HEK293 (cell line): ENCODE measurements around the gene EVI5.

ENCODE experiments used
- CTCF ChIA-PET: fragments of 350-600 bp; formaldehyde crosslinking; extraction: SDS; loops from one replicate; lab custom pipeline; 2021; ENCODE audit warnings: antibody characterized with exemption; lab: Yijun Ruan, JAX
- POLR2A ChIA-PET: fragments of 300-600 bp; formaldehyde crosslinking; extraction: SDS; loops from one replicate; lab custom pipeline; 2020; ENCODE audit warnings: antibody characterized with exemption, inconsistent platforms; lab: Yijun Ruan, JAX
- H3K27ac ChIP-seq: fragments of 200-500 bp; sonication (Bioruptor generic); 2 replicates; pipeline ENCODE4 v1.5.1; 2014; ENCODE audit warnings: low read depth, low read length, control low read depth, inconsistent platforms; ENCODE audit errors: extremely low read depth
- H3K36me3 ChIP-seq, 2 experiments: fragments of 200-500 bp in 1 of 2; sonication (Bioruptor generic) in 1 of 2; 1 replicate in 1 of 2; 2 replicates in 1 of 2; pipeline ENCODE4 v1.5.1; 2014 to 2017; ENCODE audit warnings: inconsistent platforms in 2 of 2, low read length in 2 of 2; ENCODE audit not compliant: control insufficient read depth in 2 of 2, insufficient read depth in 1 of 2
- H3K4me1 ChIP-seq: fragments of 200-500 bp; sonication (Bioruptor generic); 2 replicates; pipeline ENCODE4 v1.5.1; 2014; ENCODE audit warnings: mild to moderate bottlenecking, low read length, inconsistent platforms; ENCODE audit not compliant: control insufficient read depth, insufficient read depth
- H3K4me3 ChIP-seq: 2 replicates; pipeline ENCODE4 v1.5.1; 2011; ENCODE audit warnings: low read depth, mild to moderate bottlenecking, control low read depth, low read length, moderate library complexity
- H3K9me3 ChIP-seq: fragments of 200-500 bp; sonication (Bioruptor generic); 2 replicates; pipeline ENCODE4 v1.5.1; 2014; ENCODE audit warnings: low read depth, low read length, inconsistent platforms; ENCODE audit not compliant: control insufficient read depth, insufficient read depth
- CTCF ChIP-seq: fragments of 450-650 bp; formaldehyde crosslinking; IDR thresholded peaks from 2 replicates; pipeline ENCODE4 v1.5.1; 2016; ENCODE audit warnings: missing biosample characterization, missing genetic modification characterization
- SETDB1 ChIP-seq: IDR thresholded peaks from one replicate; pipeline ENCODE4 v1.6.1; 2017; ENCODE audit warnings: mild to moderate bottlenecking, low read length, moderate library complexity, mixed read lengths; ENCODE audit not compliant: insufficient read length
- TRIM28 ChIP-seq: IDR thresholded peaks from 2 replicates; pipeline ENCODE4 v1.6.1; 2011; ENCODE audit warnings: low read length, control low read depth, borderline replicate concordance
- ZBTB17 ChIP-seq: fragments of 450-650 bp; formaldehyde crosslinking; IDR thresholded peaks from 2 replicates; pipeline ENCODE4 v1.5.1; 2016; ENCODE audit warnings: missing biosample characterization, missing genetic modification characterization
- ZFP41 ChIP-seq: fragments of 450-650 bp; formaldehyde crosslinking; IDR thresholded peaks from 2 replicates; pipeline ENCODE4 v1.5.1; 2016; ENCODE audit warnings: missing biosample characterization, missing genetic modification characterization, borderline replicate concordance
- ZNF19 ChIP-seq: fragments of 450-650 bp; formaldehyde crosslinking; IDR thresholded peaks from 2 replicates; pipeline ENCODE4; 2016; ENCODE audit warnings: missing biosample characterization, missing genetic modification characterization, low read depth
- ZNF214 ChIP-seq: fragments of 450-650 bp; formaldehyde crosslinking; IDR thresholded peaks from 2 replicates; pipeline ENCODE4 v1.5.1; 2017; ENCODE audit warnings: missing biosample characterization, mild to moderate bottlenecking, missing genetic modification characterization, borderline replicate concordance
- ZNF391 ChIP-seq: fragments of 450-650 bp; formaldehyde crosslinking; IDR thresholded peaks from 2 replicates; pipeline ENCODE4 v1.5.1; 2016; ENCODE audit warnings: low read depth, missing biosample characterization, missing genetic modification characterization, borderline replicate concordance
- ZNF394 ChIP-seq: fragments of 450-650 bp; formaldehyde crosslinking; IDR thresholded peaks from 2 replicates; pipeline ENCODE4 v1.5.1; 2016; ENCODE audit warnings: missing biosample characterization, missing genetic modification characterization, mild to moderate bottlenecking, moderate library complexity, borderline replicate concordance
- ZNF530 ChIP-seq: fragments of 450-650 bp; formaldehyde crosslinking; IDR thresholded peaks from 2 replicates; pipeline ENCODE4 v1.5.1; 2016; ENCODE audit warnings: low read depth, missing biosample characterization, missing genetic modification characterization
- ZNF585B ChIP-seq: fragments of 450-650 bp; formaldehyde crosslinking; IDR thresholded peaks from 2 replicates; pipeline ENCODE4 v1.5.1; 2016; ENCODE audit warnings: missing biosample characterization, missing genetic modification characterization
- ZNF639 ChIP-seq: fragments of 450-650 bp; formaldehyde crosslinking; IDR thresholded peaks from 2 replicates; pipeline ENCODE4 v1.5.1; 2016; ENCODE audit warnings: missing biosample characterization, missing genetic modification characterization
- ZNF660 ChIP-seq: fragments of 450-650 bp; IDR thresholded peaks from 2 replicates; pipeline ENCODE4 v1.5.1; 2018; ENCODE audit warnings: missing biosample characterization, mild to moderate bottlenecking, missing genetic modification characterization
- TF ChIP-seq, protein P1 (sequence below): fragments of 450-650 bp; formaldehyde crosslinking; IDR thresholded peaks from 2 replicates; pipeline ENCODE4 v1.5.1; 2017; ENCODE audit warnings: missing biosample characterization, missing genetic modification characterization
- TF ChIP-seq, protein P2 (sequence below): fragments of 450-650 bp; formaldehyde crosslinking; IDR thresholded peaks from 2 replicates; pipeline ENCODE4 v1.5.1; 2016; ENCODE audit warnings: missing biosample characterization, missing genetic modification characterization
- TF ChIP-seq, protein P3 (sequence below): fragments of 450-650 bp; formaldehyde crosslinking; IDR thresholded peaks from 2 replicates; pipeline ENCODE4 v1.5.1; 2016; ENCODE audit warnings: missing biosample characterization, missing genetic modification characterization
- TF ChIP-seq, protein P4 (sequence below): fragments of 450-650 bp; formaldehyde crosslinking; IDR thresholded peaks from 2 replicates; pipeline ENCODE4 v1.5.0; 2017; ENCODE audit warnings: missing biosample characterization, missing genetic modification characterization, borderline replicate concordance
- TF ChIP-seq, protein P5 (sequence below): fragments of 450-650 bp; formaldehyde crosslinking; IDR thresholded peaks from 2 replicates; pipeline ENCODE4 v1.5.1; 2016; ENCODE audit warnings: missing biosample characterization, missing genetic modification characterization

EVI5 gene

GRCh38 chr1:92657701-92658100 is 127.2 kb downstream of the EVI5 start:
- Histone ChIP-seq H3K4me1 (no peaks in the 10 kb centered on the region), H3K36me3 (peaks cover 3 to 31% of the 10 kb centered on the region in 2 experiments; a peak in 1 of 3 replicates), H3K27ac (no peak overlapping the region), H3K9me3 (no peaks in the 10 kb centered on the region), H3K4me3 (no peak overlapping the region)
- TF ChIP-seq ZNF19 (tag by site-specific recombination): no peak
- TF ChIP-seq ZNF585B: no peak
- TF ChIP-seq ZNF660: no peak
- TF ChIP-seq, protein P1, sequence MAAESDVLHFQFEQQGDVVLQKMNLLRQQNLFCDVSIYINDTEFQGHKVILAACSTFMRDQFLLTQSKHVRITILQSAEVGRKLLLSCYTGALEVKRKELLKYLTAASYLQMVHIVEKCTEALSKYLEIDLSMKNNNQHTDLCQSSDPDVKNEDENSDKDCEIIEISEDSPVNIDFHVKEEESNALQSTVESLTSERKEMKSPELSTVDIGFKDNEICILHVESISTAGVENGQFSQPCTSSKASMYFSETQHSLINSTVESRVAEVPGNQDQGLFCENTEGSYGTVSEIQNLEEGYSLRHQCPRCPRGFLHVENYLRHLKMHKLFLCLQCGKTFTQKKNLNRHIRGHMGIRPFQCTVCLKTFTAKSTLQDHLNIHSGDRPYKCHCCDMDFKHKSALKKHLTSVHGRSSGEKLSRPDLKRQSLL (tag by site-specific recombination): no peak
- TF ChIP-seq, protein P2, sequence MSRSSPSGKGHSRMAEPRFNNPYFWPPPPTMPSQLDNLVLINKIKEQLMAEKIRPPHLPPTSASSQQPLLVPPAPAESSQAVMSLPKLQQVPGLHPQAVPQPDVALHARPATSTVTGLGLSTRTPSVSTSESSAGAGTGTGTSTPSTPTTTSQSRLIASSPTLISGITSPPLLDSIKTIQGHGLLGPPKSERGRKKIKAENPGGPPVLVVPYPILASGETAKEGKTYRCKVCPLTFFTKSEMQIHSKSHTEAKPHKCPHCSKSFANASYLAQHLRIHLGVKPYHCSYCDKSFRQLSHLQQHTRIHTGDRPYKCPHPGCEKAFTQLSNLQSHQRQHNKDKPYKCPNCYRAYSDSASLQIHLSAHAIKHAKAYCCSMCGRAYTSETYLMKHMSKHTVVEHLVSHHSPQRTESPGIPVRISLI (tag by site-specific recombination): no peak
- TF ChIP-seq ZNF394: no peak
- TF ChIP-seq, protein P3, sequence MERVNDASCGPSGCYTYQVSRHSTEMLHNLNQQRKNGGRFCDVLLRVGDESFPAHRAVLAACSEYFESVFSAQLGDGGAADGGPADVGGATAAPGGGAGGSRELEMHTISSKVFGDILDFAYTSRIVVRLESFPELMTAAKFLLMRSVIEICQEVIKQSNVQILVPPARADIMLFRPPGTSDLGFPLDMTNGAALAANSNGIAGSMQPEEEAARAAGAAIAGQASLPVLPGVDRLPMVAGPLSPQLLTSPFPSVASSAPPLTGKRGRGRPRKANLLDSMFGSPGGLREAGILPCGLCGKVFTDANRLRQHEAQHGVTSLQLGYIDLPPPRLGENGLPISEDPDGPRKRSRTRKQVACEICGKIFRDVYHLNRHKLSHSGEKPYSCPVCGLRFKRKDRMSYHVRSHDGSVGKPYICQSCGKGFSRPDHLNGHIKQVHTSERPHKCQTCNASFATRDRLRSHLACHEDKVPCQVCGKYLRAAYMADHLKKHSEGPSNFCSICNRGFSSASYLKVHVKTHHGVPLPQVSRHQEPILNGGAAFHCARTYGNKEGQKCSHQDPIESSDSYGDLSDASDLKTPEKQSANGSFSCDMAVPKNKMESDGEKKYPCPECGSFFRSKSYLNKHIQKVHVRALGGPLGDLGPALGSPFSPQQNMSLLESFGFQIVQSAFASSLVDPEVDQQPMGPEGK (tag by site-specific recombination): no peak
- no peak for TF ChIP-seq ZNF530 (tag by site-specific recombination)
- TF ChIP-seq CTCF: no peak
- TF ChIP-seq ZFP41 (tag by site-specific recombination): no peak
- TF ChIP-seq ZBTB17 (tag by site-specific recombination): no peak
- CTCF ChIA-PET: no interaction called here
- POLR2A ChIA-PET: no interaction called here

DNA sequence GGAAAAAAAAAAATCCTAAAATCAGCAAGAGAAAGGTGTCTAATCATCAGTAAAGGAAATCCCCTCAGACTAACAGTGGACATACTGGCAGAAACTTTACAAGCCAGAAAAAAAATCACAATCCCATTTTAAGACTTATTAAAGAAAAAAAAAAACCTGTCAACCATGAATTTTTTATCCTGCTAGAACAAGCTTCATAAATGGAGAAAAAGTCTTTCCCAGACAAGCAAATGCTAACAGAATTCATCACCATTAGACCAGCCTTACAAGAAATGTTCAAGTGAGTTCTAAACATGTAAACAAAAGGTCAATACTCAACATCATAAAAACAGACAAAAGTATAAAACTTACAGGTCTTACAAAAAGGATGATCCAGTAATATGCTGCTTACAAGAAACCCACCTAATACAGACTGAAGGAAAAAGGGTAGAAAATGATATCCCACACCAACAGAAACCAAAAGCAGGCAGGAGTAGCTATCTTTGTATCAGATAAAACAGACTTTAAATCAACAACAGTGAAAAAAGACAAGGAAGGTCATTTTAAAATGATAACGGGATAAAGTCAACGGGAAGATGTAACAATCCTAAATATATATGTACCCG is 129.6 kb downstream of the EVI5 start:
- TF ChIP-seq ZNF214 (tag by site-specific recombination): no peak
- TF ChIP-seq TRIM28: peak; percentile 95
- TF ChIP-seq, protein P4, sequence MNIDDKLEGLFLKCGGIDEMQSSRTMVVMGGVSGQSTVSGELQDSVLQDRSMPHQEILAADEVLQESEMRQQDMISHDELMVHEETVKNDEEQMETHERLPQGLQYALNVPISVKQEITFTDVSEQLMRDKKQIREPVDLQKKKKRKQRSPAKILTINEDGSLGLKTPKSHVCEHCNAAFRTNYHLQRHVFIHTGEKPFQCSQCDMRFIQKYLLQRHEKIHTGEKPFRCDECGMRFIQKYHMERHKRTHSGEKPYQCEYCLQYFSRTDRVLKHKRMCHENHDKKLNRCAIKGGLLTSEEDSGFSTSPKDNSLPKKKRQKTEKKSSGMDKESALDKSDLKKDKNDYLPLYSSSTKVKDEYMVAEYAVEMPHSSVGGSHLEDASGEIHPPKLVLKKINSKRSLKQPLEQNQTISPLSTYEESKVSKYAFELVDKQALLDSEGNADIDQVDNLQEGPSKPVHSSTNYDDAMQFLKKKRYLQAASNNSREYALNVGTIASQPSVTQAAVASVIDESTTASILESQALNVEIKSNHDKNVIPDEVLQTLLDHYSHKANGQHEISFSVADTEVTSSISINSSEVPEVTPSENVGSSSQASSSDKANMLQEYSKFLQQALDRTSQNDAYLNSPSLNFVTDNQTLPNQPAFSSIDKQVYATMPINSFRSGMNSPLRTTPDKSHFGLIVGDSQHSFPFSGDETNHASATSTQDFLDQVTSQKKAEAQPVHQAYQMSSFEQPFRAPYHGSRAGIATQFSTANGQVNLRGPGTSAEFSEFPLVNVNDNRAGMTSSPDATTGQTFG (tag by site-specific recombination): no peak
- TF ChIP-seq, protein P5, sequence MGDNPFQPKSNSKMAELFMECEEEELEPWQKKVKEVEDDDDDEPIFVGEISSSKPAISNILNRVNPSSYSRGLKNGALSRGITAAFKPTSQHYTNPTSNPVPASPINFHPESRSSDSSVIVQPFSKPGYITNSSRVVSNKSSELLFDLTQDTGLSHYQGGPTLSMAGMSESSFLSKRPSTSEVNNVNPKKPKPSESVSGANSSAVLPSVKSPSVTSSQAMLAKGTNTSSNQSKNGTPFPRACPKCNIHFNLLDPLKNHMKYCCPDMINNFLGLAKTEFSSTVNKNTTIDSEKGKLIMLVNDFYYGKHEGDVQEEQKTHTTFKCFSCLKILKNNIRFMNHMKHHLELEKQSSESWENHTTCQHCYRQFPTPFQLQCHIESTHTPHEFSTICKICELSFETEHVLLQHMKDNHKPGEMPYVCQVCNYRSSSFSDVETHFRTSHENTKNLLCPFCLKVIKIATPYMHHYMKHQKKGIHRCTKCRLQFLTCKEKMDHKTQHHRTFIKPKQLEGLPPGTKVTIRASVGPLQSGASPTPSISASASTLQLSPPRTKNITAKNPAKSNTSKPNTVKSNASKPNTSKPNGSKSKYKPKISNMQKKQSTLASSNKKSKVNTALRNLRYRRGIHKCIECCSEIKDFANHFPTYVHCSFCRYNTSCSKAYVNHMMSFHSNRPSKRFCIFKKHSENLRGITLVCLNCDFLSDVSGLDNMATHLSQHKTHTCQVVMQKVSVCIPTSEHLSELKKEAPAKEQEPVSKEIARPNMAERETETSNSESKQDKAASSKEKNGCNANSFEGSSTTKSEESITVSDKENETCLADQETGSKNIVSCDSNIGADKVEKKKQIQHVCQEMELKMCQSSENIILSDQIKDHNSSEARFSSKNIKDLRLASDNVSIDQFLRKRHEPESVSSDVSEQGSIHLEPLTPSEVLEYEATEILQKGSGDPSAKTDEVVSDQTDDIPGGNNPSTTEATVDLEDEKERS (tag by site-specific recombination): 0 out of 2 replicates have a peak, but pooled peaks have one; percentile 15
- 0 out of 2 replicates have a peak, but pooled peaks have one; percentile 33 for TF ChIP-seq ZNF639
- peak; percentile 100 for TF ChIP-seq SETDB1
- TF ChIP-seq ZNF391 (tag by site-specific recombination): peak; percentile 49; the same call in 1 of the 2 replicates
- Histone ChIP-seq H3K4me1 (no peaks in the 10 kb centered on the region), H3K27ac (no peak overlapping the region), H3K36me3 (peaks cover 3 to 31% of the 10 kb centered on the region in 2 experiments; a peak in 2 of 3 replicates), H3K9me3 (no peaks in the 10 kb centered on the region), H3K4me3 (no peak overlapping the region)
- ChIA-PET CTCF (no interaction called here), POLR2A (no interaction called here)
